NCI-H1092 treated with DMSO at 0.1 percent for 48 hours (cell line): ENCODE measurements around the gene ZNFX1.
"Not testable (repeated sequence)": the region's sequence is repeated elsewhere in the genome, so short reads cannot be mapped to it uniquely, and the experiment has no call there.

Source experiments
- DNase-seq: peaks from one replicate; lab custom pipeline; 2025; lab: John Stamatoyannopoulos, UW

Gene ZNFX1

DNA sequence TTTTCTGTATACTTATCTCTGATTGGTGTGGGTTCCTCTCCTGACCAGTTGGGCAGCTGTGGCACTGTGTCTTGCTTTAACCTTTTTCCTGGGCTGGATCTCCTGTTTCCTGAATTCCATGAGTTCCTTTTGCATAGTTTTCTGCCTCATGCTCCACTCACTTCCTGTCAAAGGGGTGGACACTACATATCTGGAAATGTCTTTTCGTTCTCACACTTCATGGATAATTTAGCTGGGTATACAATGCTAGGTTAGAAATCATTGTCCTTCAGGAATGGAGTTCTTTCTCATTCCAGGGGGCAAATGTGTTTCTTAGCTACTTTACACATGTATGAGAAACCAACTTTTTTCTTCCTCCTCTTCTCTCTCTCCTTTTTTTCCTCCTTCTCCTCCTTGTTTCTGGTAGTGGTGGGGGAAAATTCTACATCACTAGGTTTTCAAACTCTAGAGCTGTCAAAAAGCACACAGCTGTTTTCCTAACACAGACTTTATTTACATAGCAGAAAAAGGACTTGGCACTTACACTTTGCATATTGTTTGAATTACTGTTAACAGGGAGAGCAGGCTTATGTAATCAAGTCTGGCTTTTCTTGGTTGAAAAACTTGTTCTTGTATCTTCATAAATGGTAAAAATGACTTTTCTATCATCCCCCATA is 67.6 kb downstream of the ZNFX1 start:
- DNase-seq = no peak

GRCh38 chr20:49207076-49207475 is 70.8 kb downstream of the ZNFX1 start:
- DNase-seq = no peak

DNA sequence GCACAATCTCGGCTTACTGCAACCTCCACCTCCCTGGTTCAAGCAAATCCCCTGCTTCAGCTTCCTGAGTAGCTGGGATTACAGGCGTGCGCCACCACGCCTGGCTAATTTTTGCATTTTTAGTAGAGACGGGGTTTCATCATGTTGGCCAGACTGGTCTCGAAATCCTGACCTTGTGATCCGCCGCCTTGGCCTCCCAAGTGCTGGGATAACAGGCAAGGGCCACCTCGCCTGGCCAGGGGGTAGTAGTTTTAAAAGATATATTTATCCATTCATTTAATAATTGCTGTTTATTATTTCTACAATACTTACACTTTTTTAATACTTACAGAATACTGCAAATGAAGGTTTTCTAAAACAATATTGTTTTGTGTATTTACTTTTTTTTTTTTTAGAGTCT is 74.1 kb downstream of the ZNFX1 start:
- no peak for DNase-seq

DNA sequence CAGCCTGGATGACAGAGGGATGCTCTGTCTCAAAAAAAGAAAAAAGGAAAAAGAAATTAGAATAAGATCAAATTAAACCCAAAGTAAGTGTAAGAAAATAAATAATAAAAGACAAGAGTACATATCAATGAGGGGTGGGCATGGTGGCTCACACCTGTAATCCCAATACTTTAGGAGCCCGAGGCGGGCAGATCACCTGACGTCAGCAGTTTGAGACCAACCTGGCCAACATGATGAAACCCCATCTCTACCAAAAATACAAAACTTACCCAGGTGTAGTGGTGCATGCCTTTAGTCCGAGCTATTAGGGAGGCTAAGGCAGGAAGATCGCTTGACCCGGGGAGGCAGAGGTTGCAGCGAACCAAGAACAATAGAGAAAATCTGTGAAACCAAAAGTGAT is 74.8 kb downstream of the ZNFX1 start:
- DNase-seq = no peak

- no peak for DNase-seq
Measured at GRCh38 chr20:49199729-49200293, 78.0 kb downstream of the ZNFX1 start.

GRCh38 chr20:49192944-49193518 is 84.8 kb downstream of the ZNFX1 start:
- not testable (repeated sequence) for DNase-seq
